GM18519 (cell line): ENCODE measurements around the gene ZBTB7C.

Experiments
- ATAC-seq: cut with Tn5 transposase; IDR thresholded peaks from one replicate; pipeline ENCODE4 v1.9.1; 2021; ENCODE audit warnings: mild to moderate bottlenecking, moderate library complexity; ENCODE audit not compliant: unreplicated experiment, low FRiP score

The ZBTB7C gene

GRCh38 chr18:48393170-48393569, 16.0 kb downstream of the ZBTB7C start:
- ATAC-seq: no peak

GRCh38 chr18:48392268-48392667, 16.9 kb downstream of the ZBTB7C start:
- no peak for ATAC-seq

- ATAC-seq: no peak
Measured at GRCh38 chr18:48391868-48392267, 17.3 kb downstream of the ZBTB7C start.

- no peak for ATAC-seq
Measured at GRCh38 chr18:48390641-48391040, 18.5 kb downstream of the ZBTB7C start.

- no peak for ATAC-seq
Measured at GRCh38 chr18:48388478-48388877, 20.7 kb downstream of the ZBTB7C start.

- ATAC-seq: no peak
Measured at GRCh38 chr18:48387300-48387699, 21.9 kb downstream of the ZBTB7C start.

- ATAC-seq: no peak
Measured at GRCh38 chr18:48385596-48385995, 23.6 kb downstream of the ZBTB7C start.

GRCh38 chr18:48376934-48377333, 32.2 kb downstream of the ZBTB7C start:
- ATAC-seq: no peak

GRCh38 chr18:48376406-48376805, 32.8 kb downstream of the ZBTB7C start:
- no peak for ATAC-seq

GRCh38 chr18:48375150-48375800, 33.9 kb downstream of the ZBTB7C start:
- no peak for ATAC-seq

- no peak for ATAC-seq
Measured at GRCh38 chr18:48374423-48375149, 34.6 kb downstream of the ZBTB7C start.

- no peak for ATAC-seq
Measured at GRCh38 chr18:48371854-48372602, 37.2 kb downstream of the ZBTB7C start.

GRCh38 chr18:48367557-48367956, 41.6 kb downstream of the ZBTB7C start:
- no peak for ATAC-seq

- ATAC-seq: no peak
Measured at GRCh38 chr18:48365965-48366364, 43.2 kb downstream of the ZBTB7C start.

GRCh38 chr18:48364146-48364545, 45.0 kb downstream of the ZBTB7C start:
- no peak for ATAC-seq

- ATAC-seq: no peak
Measured at GRCh38 chr18:48363175-48363574, 46.0 kb downstream of the ZBTB7C start.

- ATAC-seq: no peak
Measured at GRCh38 chr18:48361801-48362200, 47.4 kb downstream of the ZBTB7C start.

GRCh38 chr18:48360376-48361021, 48.7 kb downstream of the ZBTB7C start:
- no peak for ATAC-seq

- no peak for ATAC-seq
Measured at GRCh38 chr18:48359626-48360025, 49.6 kb downstream of the ZBTB7C start.

GRCh38 chr18:48358868-48359267, 50.3 kb downstream of the ZBTB7C start:
- ATAC-seq: no peak
